HG02970 (cell line): Measurements from ENCODE around the gene INPP5A.
"Not testable (repeated sequence)": the region's sequence is repeated elsewhere in the genome, so short reads cannot be mapped to it uniquely, and the experiment has no call there.

Source experiments
- ATAC-seq: cut with Tn5 transposase; IDR thresholded peaks from one replicate; pipeline ENCODE4 v1.9.1; 2021; ENCODE audit warnings: mild to moderate bottlenecking, moderate library complexity, moderate number of reproducible peaks; ENCODE audit not compliant: unreplicated experiment, low FRiP score

INPP5A gene

DNA sequence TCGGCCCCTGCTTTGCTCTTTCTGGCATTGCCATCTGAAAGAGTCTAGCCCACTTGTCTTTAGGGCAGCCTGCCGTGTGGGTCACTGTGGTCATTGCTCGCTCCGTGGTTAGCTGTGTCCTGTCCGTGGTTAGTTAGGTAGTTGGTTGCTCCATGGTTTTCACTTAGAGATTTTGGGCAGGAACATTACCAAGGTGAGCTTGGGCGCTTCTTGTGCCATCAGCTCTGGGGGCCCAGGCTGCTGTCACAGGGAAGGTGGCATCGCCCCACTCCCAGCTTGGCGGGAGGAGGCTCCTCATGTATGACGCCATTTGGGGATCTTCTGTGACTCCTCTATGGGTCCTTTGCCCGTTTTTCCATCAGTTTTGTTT, 53.1 kb downstream of the INPP5A start:
- no peak for ATAC-seq

DNA sequence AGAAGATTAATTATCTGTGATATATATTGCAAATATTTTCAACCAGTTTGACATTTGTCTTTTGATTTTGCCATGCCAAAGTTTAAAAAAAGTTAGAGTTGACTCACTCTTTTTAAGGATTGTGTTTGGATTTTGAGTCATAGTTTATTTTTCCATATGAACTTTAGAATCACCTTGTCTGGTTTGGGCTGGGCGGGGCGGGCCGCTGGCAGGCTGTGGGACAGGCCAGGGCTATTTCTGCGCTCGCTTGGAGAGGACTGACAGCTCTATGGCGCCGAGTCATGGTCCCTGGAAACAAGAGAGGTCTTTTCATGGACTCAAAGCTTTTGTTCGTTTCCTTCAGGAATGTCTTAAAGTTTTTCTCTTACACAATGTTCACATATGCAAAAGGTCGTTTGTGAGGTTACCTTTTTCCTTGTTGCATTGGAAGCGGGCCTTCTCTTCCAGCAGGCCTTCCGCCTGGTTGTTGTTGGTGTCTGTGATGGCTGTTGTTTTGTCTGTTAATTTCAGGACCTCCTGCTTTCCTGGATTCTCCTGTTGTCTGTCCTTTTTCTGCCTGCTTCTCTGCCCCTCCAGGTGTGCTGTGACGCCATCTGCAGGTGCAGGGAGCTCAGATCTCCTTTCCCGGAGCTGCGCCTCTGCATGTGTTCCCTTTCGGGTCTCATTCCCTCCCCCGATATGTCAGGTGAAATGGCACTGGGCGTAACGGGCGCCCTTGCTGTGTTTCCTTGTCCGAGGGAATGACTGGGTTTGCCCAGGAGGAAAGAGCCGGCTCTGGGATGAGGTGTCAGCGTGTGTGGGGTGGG, 53.8 kb downstream of the INPP5A start:
- no peak for ATAC-seq

DNA sequence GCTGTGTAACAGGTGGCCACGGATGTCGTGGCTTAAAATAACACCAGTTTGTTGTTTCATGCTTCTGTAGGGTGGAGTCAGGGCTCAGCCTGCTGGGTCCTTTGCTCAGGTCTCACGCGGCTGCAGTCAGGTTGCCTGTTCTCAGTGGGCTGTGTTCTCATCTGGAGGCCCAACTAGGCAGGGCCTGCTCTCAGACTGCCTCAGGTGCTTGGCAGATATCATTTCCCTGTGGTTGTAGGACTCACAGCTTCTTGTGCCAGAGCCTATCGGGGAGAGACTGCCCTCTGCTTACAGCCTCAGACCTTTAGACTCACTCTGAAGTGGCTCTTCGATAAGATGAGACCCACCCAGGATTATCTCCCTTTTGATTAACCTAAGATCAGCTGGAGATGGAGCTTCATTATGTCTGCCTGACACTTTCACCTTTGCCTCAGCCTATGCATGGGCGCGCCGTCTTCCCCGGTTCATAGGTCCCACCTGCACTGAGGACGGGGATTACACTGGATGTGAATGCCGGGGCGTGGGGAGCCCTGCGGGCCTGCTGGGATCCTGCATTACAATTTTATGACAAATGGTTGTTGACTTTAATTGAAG, 55.3 kb downstream of the INPP5A start:
- peak; percentile 8 for ATAC-seq

DNA sequence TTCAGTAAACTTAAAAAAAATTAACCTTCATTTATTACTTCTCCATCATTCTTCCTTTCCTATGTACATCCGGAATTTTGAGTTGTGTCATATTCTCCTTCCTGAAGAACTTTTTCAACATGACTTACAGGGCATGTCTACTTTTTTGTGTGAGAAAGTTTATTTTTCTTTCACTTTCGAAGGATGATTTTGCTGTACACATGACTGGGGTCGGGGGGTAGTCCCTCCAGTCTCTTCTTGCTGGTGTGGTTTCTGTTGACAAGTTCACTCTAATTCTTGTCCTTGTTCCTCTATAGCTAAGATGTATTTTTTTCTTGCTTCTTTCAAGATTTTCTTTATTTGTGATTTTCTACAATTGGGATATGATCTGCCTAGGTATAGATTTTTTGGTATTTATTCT, 55.8 kb downstream of the INPP5A start:
- peak; percentile 66 for ATAC-seq

DNA sequence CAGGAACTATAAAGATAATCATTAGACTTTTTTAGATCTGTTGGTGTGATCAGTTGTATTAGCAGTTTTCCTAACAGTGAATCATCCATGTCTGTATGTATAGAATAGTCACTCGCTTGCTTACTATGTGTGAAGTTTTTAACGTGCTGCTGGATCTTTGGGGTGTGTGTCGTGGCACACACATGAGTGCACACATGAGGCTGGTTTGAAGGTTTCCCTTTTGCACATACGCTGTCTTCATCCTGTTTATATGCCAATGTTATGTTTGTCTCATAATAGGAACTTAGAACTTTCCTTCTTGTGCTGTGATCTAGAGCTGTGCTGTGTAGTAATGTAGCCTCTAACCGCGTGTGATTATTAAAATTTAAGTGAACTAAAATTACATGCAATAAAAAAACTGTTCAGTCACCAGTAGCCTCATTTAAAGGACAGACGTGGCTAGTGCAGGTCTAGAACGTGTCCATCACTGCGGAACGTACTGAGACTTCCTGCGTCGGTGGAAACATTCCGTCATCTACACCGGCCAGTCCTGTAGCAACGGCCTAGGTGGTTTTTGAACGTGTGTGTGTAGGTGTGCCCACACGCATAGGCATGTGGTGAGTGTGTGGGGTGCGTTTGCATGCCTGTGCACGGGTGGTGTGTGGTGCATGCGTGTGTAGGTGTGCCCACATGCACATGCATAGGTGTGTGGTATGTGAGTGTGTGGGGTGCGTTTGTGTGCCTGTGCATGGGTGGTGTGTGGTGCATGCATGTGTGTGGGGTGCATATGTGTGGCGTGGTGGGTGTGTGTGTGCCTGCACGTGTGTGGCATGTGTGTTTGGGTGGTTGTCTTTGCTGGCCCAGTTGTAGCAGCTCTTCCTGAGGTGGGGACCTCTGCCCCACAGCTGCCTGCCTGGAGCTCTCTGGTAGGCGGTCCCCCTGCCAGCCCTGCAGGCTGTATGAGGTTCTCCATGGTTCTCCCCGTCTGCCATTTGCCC, 56.6 kb downstream of the INPP5A start:
- no peak for ATAC-seq

DNA sequence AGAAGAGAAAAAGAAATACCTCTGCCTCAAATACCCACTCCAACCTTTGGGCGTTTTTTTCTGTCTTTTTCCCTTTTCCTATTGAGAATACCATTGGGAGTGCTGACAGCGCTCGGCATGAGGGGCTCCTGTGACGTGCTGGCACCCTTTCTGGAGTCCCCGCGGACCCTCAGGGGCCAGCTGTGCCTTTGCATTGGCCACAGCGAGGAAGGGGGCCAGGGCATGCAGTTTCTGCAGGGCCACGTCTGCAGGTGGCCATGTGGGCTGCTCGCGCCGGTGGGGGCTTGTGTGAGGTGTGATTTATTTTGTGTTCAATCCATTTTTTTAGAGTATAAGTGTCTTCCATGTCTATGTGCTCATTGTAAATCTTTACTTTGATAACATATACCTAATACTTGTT, 57.4 kb downstream of the INPP5A start:
- no peak for ATAC-seq

DNA sequence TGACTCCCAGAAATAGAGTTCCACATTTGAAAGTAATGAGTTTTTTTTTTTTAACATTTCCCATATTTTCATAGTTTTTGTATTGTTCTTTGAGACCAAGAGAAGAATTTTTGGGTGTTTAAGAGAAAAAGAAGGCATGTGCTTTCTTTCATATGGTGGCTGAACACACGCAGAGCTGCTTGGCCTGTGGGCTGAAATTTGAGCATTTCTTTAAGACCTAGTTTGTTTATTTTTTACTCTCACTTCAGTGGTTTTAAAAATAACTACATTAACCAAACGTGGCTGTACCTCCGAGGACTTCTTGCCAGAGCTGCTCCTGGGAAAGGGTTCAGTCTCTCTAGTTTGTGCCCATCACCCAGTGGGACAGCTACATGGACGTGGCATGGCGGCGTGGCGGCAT, 58.3 kb downstream of the INPP5A start:
- ATAC-seq, result no peak

DNA sequence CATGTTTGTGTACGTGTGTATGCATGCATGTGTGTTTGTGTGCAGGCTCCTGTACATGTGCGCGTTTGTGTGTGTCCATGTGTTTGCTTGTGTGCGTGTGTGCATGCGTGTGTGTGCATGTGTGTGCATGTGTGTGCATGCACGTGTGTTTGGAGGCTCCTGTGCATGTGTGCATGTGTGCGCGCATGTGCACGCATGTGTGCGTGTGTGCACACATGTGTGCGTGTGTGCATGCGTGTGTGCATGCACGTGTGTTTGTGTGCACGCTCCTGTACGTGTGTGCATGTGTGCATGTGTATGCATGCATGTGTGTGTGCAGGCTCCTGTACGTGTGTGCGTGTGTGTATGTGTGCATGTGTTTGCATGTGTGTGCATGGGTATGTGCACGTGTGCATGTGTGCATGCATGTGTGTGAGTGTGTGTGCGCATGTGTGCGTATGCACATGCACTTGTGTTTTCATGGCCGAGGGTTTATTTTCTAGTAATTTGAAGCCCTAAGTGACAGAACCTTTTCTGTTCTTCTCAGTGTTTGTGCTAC, 59.2 kb downstream of the INPP5A start:
- no peak for ATAC-seq

DNA sequence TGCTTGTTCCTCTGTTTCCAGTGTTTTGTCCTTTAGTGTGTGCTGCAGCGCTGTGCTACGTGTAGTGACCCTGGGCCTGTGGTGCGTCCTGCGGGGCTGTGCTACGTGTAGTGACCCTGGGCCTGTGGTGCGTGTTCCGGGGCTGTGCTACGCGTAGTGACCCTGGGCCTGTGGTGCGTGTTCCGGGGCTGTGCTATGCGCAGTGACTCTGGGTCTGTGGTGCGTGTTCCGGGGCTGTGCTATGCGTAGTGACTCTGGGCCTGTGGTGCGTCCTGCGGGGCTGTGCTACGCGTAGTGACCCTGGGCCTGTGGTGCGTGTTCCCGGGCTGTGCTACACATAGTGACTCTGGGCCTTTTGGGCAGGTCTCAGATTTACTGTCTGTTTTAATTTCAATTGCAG, 60.1 kb downstream of the INPP5A start:
- ATAC-seq, result no peak

DNA sequence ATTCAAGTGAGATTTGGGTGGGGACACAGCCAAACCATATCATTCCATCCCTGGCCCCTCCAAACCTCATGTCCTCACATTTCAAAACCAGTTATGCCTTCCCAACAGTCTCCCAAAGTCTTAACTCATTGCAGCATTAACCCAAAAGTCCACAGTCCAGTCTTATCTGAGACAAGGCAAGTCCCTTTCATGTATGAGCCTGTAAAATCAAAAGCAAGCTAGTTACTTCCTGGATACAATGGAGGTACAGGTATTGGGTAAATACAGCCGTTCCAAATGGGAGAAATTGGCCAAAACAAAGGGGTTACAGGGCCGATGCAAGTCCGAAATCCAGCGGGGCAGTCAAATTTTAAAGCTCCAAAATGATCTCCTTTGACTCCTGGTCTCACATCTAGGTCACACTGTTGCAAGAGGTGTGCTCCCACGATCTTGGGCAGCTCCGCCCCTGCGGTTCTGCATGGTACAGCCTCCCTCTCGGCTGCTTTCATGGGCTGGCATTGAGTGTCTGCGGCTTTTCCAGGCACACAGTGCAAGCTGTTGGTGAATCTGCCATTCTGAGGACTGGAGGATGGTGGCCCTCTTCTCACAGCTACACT, 61.5 kb downstream of the INPP5A start:
- ATAC-seq, result not testable (repeated sequence)

DNA sequence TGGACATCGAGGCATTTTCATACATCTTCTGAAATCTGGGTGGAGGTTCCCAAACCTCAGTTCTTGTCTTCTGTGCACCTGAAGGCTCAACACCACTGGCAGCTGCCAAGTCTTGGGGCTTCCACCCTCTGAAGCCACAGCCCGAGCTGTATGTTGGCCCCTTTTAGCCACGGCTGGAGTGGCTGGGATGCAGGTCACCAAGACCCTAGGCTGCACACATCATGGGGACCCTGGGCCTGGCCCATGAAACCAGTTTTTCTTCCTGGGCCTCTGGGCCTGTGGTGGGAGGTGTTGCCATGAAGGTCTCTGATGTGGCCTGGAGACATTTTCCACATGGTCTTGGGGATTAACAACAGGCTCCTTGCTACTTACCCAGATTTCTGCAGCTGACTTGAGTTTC, 62.1 kb downstream of the INPP5A start:
- ATAC-seq, result no peak

DNA sequence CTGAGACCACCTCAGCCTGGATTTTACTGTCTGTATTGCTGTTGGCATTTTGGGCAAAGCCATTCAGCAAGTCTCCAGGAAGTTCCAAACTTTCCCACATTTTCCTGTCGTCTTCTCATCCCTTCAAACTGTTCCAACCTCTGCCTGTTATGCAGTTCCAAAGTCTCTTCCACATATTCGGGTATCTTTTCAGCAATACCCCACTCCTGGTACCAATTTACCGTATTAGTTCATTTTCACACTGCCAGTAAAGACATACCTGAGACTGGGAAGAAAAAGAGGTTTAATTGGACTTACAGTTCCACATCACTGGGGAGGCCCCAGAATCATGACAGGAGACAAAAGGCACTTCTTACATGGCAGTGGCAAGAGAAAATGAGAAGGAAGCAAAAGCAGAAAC, 62.8 kb downstream of the INPP5A start:
- no peak for ATAC-seq

DNA sequence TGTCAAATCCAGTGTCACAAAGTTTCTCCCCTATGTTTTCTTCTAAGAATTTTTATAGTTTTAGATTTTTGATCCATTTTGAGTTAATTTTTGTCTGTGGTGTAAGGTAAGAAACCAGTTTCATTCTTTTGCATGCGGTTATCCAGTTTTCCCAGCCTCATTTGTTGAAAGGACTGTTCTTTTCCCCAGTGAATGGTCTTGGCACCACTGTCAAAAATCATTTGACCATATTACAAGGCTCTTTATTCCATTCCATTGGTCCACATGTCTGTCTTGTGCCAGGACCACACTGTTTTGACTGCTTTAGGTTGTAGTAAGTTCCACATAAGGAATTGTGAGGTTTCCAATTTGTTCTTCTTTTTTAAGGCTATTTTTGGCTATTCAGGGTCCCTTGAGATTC, 64.0 kb downstream of the INPP5A start:
- no peak for ATAC-seq

DNA sequence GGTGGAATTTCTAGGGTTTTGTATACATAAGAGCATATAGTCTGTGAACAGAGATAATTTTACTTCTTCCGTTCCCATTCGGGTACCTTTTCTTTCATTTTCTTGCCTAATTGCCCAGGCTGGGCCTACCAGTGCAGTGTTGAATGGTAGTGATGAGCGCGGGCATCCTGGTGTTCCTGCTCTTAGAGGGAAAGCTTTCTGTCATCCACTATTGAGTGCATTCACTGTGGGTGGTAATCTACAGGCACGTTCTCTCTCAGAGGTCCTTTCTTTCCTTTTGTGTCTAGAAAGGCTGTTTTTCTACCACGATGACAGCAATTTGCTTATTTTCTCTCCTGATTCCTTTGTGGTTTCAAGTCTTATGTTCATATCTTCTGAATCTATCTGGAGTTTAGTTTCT, 65.0 kb downstream of the INPP5A start:
- no peak for ATAC-seq

DNA sequence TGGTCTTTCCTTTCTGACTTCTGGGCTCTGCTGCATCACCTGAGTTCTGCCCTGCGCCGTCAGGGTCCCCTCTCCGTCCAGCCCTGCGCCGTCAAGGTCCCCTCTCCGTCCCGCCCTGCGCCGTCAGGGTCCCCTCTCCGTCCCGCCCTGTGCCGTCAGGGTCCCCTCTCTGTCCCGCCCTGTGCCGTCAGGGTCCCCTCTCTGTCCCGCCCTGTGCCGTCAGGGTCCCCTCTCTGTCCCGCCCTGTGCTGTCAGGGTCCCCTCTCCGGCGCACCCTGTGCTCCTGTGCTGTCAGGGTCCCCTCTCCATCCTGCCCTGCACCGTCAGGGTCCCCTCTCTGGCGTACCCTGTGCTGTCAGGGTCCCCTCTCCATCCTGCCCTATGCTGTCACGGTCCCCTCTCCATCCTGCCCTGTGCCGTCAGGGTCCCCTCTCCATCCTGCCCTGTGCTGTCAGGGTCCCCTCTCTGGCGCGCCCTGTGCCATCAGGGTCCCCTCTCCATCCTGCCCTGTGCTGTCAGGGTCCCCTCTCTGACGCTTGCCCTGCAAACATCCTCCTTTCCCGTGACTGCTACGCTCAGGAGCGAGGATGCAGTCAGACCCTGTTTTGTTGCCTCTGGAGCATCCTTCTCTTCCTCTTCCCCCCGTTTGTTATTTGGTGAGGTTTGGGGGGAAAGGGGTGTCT, 66.4 kb downstream of the INPP5A start:
- no peak for ATAC-seq

DNA sequence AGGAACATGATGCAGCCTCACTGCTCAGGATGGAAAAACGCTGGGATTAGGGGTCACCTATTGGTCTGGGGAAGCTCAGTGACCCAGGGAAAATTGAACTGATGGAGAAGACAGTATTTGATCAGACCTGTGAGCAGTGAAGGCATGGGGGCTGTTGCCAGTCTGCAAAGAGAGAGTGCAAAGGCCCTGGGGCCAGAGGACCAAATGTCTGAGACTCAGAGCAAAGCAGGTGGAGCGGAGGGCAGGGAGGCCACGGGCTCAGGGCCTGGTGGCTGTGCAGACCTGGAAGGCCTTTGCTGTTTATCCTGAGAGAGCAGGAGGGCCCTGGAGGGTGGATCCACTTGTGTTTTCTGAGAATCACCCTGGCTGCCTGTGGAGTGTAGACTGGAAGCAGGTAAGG, 67.1 kb downstream of the INPP5A start:
- ATAC-seq, result no peak

DNA sequence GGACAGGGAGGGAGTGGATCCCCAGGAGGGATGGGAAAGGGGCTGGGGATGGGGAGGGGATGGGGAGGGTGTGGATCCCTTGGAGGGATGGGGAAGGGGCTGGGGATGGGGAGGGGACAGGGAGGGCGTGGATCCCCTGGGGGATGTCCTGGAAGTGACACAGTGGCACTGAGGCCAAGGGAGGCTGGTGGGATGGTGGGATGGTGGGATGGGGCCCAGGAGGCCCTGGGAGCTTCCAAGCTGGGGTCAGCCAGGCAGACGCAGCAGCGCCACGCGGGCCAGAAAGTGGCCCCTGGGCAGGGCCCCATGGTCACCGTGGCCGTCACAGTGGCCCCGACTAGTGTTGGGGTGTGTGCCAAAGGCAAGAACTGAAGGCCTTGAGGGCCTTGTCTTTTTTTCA, 67.8 kb downstream of the INPP5A start:
- no peak for ATAC-seq

DNA sequence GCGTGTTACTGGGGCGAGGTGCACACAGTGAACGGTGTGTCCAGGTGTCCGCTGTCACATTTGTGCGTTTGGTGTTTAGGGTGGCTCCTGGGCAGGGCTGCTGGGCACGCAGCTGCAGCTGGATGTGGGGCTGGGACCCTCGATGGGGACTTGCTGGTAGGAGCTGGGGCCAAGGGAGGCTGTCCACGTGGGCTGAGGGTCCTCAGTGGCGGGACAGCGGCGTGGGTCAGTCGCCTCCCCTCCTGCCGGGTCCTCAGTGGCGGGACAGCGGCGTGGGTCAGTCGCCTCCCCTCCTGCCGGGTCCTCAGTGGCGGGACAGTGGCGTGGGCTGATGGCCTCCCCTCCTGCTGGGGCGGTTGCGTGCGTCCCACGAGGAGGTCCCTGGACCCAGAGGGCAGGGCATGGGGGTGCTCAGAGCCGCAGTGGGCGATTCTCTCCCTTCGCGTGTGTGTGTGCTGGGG, 68.5 kb downstream of the INPP5A start:
- ATAC-seq, result no peak

DNA sequence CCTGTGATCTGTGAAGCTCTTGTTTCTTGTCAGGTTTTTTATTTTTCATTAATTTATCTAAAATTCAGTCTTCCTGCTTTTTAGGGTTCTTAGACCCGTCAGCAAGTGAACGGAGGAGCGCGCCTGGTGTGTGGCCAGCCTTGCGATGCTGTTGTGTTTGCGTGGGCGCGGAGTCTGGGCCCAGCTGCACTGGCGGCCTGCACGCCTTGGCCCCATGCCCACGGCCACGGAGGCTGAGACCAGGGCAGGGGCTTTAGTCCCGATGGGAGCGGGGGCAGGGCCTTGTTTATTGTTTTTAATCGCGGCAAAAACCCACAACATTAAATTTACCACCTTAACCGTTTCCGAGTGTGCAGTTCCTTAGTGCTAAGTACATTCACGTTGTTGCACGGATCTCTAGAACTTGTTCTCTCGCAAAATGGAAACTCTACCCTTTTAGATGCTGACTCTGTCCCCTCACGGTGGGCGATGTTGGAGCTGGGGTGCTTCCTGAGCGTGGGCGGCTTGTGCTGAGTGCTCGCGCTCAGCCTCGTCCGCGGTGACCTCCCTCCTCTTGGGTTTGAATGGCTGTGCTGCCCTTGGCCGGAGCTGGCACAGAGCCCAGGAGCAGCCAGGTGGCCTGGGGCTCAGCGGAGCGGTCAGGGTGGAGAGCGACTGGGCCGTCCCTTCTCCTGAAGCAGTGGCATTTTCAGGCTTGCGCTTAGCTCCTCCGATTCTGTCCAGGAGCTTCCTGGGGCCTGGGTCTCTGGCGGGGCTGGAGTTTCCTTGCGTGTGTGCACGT, 69.1 kb downstream of the INPP5A start:
- no peak for ATAC-seq
